ENCODE results near the gene MYO18A.

The MYO18A gene

DNA sequence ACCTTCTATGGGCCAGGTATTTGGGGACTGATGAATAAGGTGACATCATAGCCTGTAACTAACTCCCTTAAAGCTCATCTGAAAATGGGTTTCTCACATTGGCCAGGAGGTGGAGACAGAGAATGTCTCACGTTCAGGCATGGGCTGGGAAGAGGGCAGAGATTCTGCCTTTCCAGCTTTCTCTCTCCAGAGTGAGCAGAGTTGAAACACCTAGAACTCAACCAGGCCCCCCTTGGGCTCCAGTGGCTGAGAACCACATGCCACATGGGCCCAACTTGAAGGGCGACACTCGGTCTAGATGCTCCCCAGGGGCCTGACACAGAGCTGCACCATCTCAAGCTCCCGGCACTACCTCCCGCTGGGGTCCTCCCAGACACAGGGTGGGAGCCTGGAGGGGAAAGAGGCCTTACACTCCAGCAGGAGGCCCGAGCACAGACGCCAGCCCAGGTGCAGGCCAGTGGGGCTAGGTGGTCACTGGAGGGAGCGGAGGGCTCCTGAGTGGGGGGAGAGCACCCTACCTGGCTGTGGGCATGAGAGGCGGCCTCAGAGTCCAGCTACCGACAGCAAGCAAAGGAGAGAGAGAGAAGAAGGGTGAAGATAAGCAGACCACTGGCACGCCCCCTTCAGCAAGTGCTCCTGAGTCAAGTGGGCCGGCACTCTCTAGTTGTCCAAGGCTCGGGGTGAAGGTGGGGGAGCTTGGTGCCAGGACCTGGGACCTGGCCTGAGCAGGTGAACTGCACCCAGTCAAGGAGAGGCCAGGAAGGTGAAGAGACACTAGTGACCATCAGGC is 55.9 kb downstream of the MYO18A start:
- no peaks in the 10 kb centered on the region; the same call in 1 of the 2 replicates for H3K4me1 ChIP-seq (ENCODE audit: insufficient read depth, low read length)
- H3K36me3 ChIP-seq (ENCODE audit: insufficient read depth, low read length), result no peaks in the 10 kb centered on the region
- no peaks in the 10 kb centered on the region for H3K9me3 ChIP-seq (ENCODE audit: control insufficient read depth, insufficient read depth, low read length)
- H3K9ac ChIP-seq (ENCODE audit: low read depth, low read length), result no peak overlapping the region

GRCh38 chr17:29123111-29123510 is 57.1 kb downstream of the MYO18A start:
- no peaks in the 10 kb centered on the region for H3K9me3 ChIP-seq (ENCODE audit: control insufficient read depth, insufficient read depth, low read length)
- no peaks in the 10 kb centered on the region; the same call in 1 of the 2 replicates for H3K4me1 ChIP-seq (ENCODE audit: insufficient read depth, low read length)
- no peaks in the 10 kb centered on the region for H3K36me3 ChIP-seq (ENCODE audit: insufficient read depth, low read length)
- H3K9ac ChIP-seq (ENCODE audit: low read depth, low read length), result no peak overlapping the region

DNA sequence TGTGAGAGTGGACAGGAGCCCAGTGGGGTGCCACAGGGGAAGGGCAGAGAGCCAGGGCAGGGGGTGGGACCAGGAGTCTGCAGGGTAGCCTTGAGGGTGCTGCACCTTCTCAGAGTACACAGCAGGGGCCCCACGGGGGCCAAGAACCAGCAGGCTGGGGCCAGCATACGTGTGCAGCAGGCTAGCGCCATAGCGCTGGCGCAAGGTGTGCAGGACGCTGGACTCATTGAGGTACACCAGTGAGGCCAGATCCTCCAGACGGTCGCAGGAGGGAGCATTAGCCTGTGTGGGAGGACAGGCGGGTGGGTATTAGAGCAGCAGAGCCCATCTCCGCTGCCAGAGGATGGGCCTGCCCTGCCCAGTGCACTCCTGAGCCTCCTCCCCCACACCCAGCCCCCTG is 58.8 kb downstream of the MYO18A start:
- Histone ChIP-seq H3K36me3 (ENCODE audit: insufficient read depth, low read length) (no peaks in the 10 kb centered on the region), H3K4me1 (ENCODE audit: insufficient read depth, low read length) (peaks cover 4% of the 10 kb centered on the region; the same call in 1 of the 2 replicates), H3K9ac (ENCODE audit: low read depth, low read length) (no peak overlapping the region), H3K9me3 (ENCODE audit: control insufficient read depth, insufficient read depth, low read length) (no peaks in the 10 kb centered on the region)

GRCh38 chr17:29120433-29120832 is 59.8 kb downstream of the MYO18A start:
- no peaks in the 10 kb centered on the region for H3K36me3 ChIP-seq (ENCODE audit: insufficient read depth, low read length)
- H3K4me1 ChIP-seq (ENCODE audit: insufficient read depth, low read length), result peaks cover 7% of the 10 kb centered on the region; the same call in 1 of the 2 replicates
- no peaks in the 10 kb centered on the region for H3K9me3 ChIP-seq (ENCODE audit: control insufficient read depth, insufficient read depth, low read length)
- H3K9ac ChIP-seq (ENCODE audit: low read depth, low read length), result no peak overlapping the region

- Histone ChIP-seq H3K9ac (ENCODE audit: low read depth, low read length) (no peak overlapping the region), H3K36me3 (ENCODE audit: insufficient read depth, low read length) (no peaks in the 10 kb centered on the region), H3K4me1 (ENCODE audit: insufficient read depth, low read length) (peaks cover 7% of the 10 kb centered on the region; the same call in 1 of the 2 replicates), H3K9me3 (ENCODE audit: control insufficient read depth, insufficient read depth, low read length) (no peaks in the 10 kb centered on the region)
Observed at GRCh38 chr17:29119265-29119664, 60.9 kb downstream of the MYO18A start.

DNA sequence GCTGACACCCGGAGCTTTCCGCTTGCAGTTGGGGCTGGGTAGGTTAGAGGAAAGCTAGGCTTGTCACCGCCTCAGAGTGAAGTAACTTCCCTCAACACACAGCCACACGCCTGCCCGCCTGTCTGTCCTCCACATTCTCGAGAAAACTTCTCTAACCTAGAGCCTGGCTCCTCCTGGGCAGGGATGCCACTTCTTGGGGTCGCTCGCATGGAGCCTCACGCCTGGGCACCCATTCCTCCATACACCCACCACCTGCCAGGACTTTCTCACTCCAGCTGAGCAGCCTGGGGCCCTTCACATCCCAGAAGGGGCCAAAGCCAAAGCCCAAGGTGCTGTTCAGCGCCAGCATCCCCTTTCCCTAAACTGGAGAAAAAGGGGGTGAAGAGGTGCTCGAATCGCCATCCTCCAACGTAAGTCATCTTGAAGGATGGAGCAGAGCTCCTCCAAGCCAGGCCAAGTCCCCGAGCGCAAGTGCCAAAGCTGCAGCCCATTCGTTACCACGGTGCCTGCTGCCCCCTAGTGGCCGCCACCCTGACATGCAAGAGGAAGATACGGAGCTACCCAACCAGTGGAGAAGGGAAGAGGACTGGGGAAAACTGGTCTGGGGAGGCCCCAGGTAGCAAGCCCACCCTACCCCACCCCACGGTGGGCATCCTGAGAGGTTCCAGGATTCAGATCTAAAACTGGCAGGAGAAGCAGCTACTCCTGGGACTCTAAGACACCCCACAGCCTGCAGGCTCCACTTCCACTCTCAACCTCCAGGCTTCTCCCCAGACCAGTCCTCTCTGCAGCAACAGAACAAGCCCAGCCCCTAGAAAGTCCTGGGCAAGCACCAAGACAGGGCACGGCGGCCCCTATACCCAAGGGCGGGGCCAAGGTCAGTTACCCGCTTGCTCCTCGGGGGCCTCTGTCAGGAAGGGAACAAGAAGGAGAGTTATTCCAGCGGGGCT is 63.1 kb downstream of the MYO18A start:
- Histone ChIP-seq H3K36me3 (ENCODE audit: insufficient read depth, low read length) (no peaks in the 10 kb centered on the region), H3K4me1 (ENCODE audit: insufficient read depth, low read length) (peaks cover 7% of the 10 kb centered on the region; the same call in 1 of the 2 replicates), H3K9me3 (ENCODE audit: control insufficient read depth, insufficient read depth, low read length) (no peaks in the 10 kb centered on the region), H3K9ac (ENCODE audit: low read depth, low read length) (no peak overlapping the region)

- H3K9ac ChIP-seq (ENCODE audit: low read depth, low read length), result peak overlapping the region; percentile 5; the same call in 1 of the 2 replicates
- peaks cover 7% of the 10 kb centered on the region; the same call in 1 of the 2 replicates for H3K4me1 ChIP-seq (ENCODE audit: insufficient read depth, low read length)
- H3K9me3 ChIP-seq (ENCODE audit: control insufficient read depth, insufficient read depth, low read length), result no peaks in the 10 kb centered on the region
- no peaks in the 10 kb centered on the region for H3K36me3 ChIP-seq (ENCODE audit: insufficient read depth, low read length)
Observed at GRCh38 chr17:29115961-29116803, 64.0 kb downstream of the MYO18A start.

DNA sequence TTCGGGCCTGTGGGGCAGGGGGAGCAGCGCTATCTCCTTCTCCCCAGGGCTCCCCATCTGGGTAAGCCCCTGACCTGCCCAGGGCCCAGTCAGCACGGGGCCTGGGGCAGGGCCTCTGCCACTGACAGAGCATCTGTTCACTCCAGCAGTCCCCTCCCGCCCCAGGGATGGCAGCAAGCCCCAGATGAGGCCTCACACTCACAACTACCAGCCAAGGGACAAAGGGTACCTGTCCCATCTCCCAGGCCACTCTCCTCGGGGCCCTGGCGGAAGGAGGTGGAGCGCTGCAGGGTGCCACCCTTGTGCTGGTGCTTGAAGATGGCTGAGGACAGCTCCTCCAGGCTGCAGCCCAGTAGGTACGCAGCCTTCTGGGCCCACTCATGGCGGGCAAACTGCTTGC is 64.8 kb downstream of the MYO18A start:
- Histone ChIP-seq H3K9ac (ENCODE audit: low read depth, low read length) (no peak overlapping the region), H3K4me1 (ENCODE audit: insufficient read depth, low read length) (peaks cover 7% of the 10 kb centered on the region; the same call in 1 of the 2 replicates), H3K36me3 (ENCODE audit: insufficient read depth, low read length) (no peaks in the 10 kb centered on the region)

DNA sequence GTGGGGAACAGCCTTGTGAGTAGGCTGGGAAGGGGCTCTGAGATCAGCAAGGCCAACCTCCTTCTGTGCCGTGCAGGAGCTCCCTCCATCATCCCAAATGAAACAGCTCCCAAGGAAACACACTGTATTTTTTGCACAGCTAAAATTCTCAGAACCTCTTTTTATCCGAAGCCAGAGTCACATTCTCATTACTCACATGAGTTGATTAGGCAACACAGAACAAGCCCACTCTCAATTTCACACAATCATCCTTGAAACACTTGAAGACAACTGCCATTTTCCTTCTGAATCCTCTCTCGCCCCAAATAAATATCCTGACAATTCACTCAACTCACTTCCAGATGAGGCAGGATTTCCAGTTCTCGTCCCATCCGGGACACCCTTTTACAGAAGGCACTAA is 66.1 kb downstream of the MYO18A start:
- Histone ChIP-seq H3K9ac (ENCODE audit: low read depth, low read length) (no peak overlapping the region), H3K4me1 (ENCODE audit: insufficient read depth, low read length) (peaks cover 7% of the 10 kb centered on the region; the same call in 1 of the 2 replicates), H3K9me3 (ENCODE audit: control insufficient read depth, insufficient read depth, low read length) (no peaks in the 10 kb centered on the region), H3K36me3 (ENCODE audit: insufficient read depth, low read length) (no peaks in the 10 kb centered on the region)

More for the DNA sequence above, 64.8 kb downstream of the MYO18A start:
- H3K9me3 ChIP-seq (ENCODE audit: control insufficient read depth, insufficient read depth, low read length), result no peaks in the 10 kb centered on the region

- Histone ChIP-seq H3K36me3 (ENCODE audit: insufficient read depth, low read length) (no peaks in the 10 kb centered on the region), H3K9me3 (ENCODE audit: control insufficient read depth, insufficient read depth, low read length) (no peaks in the 10 kb centered on the region), H3K4me1 (ENCODE audit: insufficient read depth, low read length) (peaks cover 8% of the 10 kb centered on the region; the same call in 1 of the 2 replicates), H3K9ac (ENCODE audit: low read depth, low read length) (no peak overlapping the region)
Observed at GRCh38 chr17:29113334-29113733, 66.9 kb downstream of the MYO18A start.

GRCh38 chr17:29112771-29113295 is 67.4 kb downstream of the MYO18A start:
- Histone ChIP-seq H3K4me1 (ENCODE audit: insufficient read depth, low read length) (peaks cover 10% of the 10 kb centered on the region; the same call in 1 of the 2 replicates), H3K9ac (ENCODE audit: low read depth, low read length) (no peak overlapping the region), H3K36me3 (ENCODE audit: insufficient read depth, low read length) (no peaks in the 10 kb centered on the region), H3K9me3 (ENCODE audit: control insufficient read depth, insufficient read depth, low read length) (no peaks in the 10 kb centered on the region)

- Histone ChIP-seq H3K9me3 (ENCODE audit: control insufficient read depth, insufficient read depth, low read length) (no peaks in the 10 kb centered on the region), H3K9ac (ENCODE audit: low read depth, low read length) (no peak overlapping the region), H3K4me1 (ENCODE audit: insufficient read depth, low read length) (peaks cover 9% of the 10 kb centered on the region; the same call in 1 of the 2 replicates), H3K36me3 (ENCODE audit: insufficient read depth, low read length) (no peaks in the 10 kb centered on the region)
Observed at GRCh38 chr17:29111816-29112499, 68.2 kb downstream of the MYO18A start.

DNA sequence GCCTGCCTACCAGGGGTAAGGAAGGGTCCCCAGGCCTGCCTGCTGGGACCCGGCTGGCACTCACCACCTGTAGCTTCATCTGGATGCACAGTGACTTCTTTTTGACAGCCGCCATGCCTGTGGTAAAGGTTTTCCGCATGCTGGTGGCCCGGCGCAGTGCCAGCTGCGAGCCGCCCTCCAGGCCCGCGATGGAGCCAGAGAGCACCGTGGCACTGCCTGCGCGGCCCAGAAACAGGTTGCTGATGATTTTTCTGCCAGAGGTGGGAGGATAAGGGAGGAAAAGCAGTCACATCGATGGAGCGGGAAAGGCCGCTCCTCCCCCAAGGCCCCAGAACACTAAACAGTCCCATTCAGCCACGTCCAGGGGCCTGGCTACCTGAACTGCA is 69.8 kb downstream of the MYO18A start:
- Histone ChIP-seq H3K4me1 (ENCODE audit: insufficient read depth, low read length) (peaks cover 2% of the 10 kb centered on the region; the same call in 1 of the 2 replicates), H3K9ac (ENCODE audit: low read depth, low read length) (no peak overlapping the region), H3K36me3 (ENCODE audit: insufficient read depth, low read length) (no peaks in the 10 kb centered on the region), H3K9me3 (ENCODE audit: control insufficient read depth, insufficient read depth, low read length) (no peaks in the 10 kb centered on the region)
